HepG2 (cell line): ENCODE data around the gene SEZ6. TPM values are rescaled to one million over a fixed set of nuclear protein-coding genes. Genes with fewer than 3 reads are reported as not detected.

Source experiments
- BCL6 ChIP-seq: IDR thresholded peaks from 2 replicates; pipeline ENCODE4 v1.6.1; 2016; ENCODE audit warnings: missing genetic modification reagents, missing compliant biosample characterization
- CAMTA2 ChIP-seq: sonication (generic); formaldehyde crosslinking; IDR thresholded peaks from 2 replicates; pipeline ENCODE4 v1.4.0; 2020; ENCODE audit warnings: mild to moderate bottlenecking, missing genetic modification reagents, borderline replicate concordance
- HIVEP1 ChIP-seq: sonication (generic); formaldehyde crosslinking; IDR thresholded peaks from 2 replicates; pipeline ENCODE4 v1.4.0; 2020; ENCODE audit warnings: mild to moderate bottlenecking, missing genetic modification reagents
- NR0B2 ChIP-seq: sonication (generic); formaldehyde crosslinking; IDR thresholded peaks from 2 replicates; pipeline ENCODE4 v1.4.0; 2020; ENCODE audit warnings: mild to moderate bottlenecking, missing genetic modification reagents
- RBM39 ChIP-seq: fragments of 200-400 bp; formaldehyde crosslinking; IDR thresholded peaks from one replicate; pipeline ENCODE4 v1.6.1; 2018; ENCODE audit warnings: antibody characterized with exemption, mild to moderate bottlenecking, low read depth, low read length; ENCODE audit not compliant: poor library complexity, severe bottlenecking
- SIN3A ChIP-seq: IDR thresholded peaks from 2 replicates; pipeline ENCODE4 v1.6.1; 2011; ENCODE audit warnings: low read depth, mild to moderate bottlenecking, control low read depth, low read length, borderline replicate concordance
- SOX6 ChIP-seq, 2 experiments: fragments of 450-650 bp in 1 of 2; sonication (generic) in 1 of 2; formaldehyde crosslinking in 1 of 2; IDR thresholded peaks; 2 replicates each; pipeline versions ENCODE4 v1.4.0 to v1.6.1; 2017 to 2020; ENCODE audit warnings: antibody characterized with exemption in 1 of 2, mild to moderate bottlenecking in 1 of 2, missing genetic modification reagents in 1 of 2
- THAP7 ChIP-seq: sonication (generic); formaldehyde crosslinking; IDR thresholded peaks from 2 replicates; pipeline ENCODE4 v1.8.1; 2023; ENCODE audit warnings: mild to moderate bottlenecking, missing genetic modification reagents
- THAP8 ChIP-seq: sonication (generic); formaldehyde crosslinking; IDR thresholded peaks from 2 replicates; pipeline ENCODE4 v1.5.1; 2020; ENCODE audit warnings: missing genetic modification reagents, mild to moderate bottlenecking, borderline replicate concordance
- TMF1 ChIP-seq: sonication (generic); formaldehyde crosslinking; IDR thresholded peaks from 2 replicates; pipeline ENCODE4 v1.8.1; 2022; ENCODE audit warnings: low read depth, missing genetic modification reagents
- ZBTB43 ChIP-seq: sonication (generic); formaldehyde crosslinking; conservative IDR thresholded peaks from 2 replicates; pipeline ENCODE4 v1.4.0; 2020; ENCODE audit warnings: missing genetic modification reagents
- ZNF18 ChIP-seq: sonication (generic); formaldehyde crosslinking; IDR thresholded peaks from 2 replicates; pipeline ENCODE4 v1.8.0; 2022; ENCODE audit warnings: mild to moderate bottlenecking, missing genetic modification reagents; ENCODE audit not compliant: insufficient replicate concordance
- ZNF276 ChIP-seq: sonication (generic); formaldehyde crosslinking; IDR thresholded peaks from 2 replicates; pipeline ENCODE4 v1.4.0; 2020; ENCODE audit warnings: mild to moderate bottlenecking, low read depth, missing genetic modification reagents
- ZNF562 ChIP-seq: sonication (generic); formaldehyde crosslinking; IDR thresholded peaks from 2 replicates; pipeline ENCODE4 v1.8.0; 2022; ENCODE audit warnings: missing genetic modification reagents, borderline replicate concordance
- ZNF687 ChIP-seq: sonication (generic); formaldehyde crosslinking; IDR thresholded peaks from 2 replicates; pipeline ENCODE4 v1.5.1; 2020; ENCODE audit warnings: mild to moderate bottlenecking, missing genetic modification reagents, moderate library complexity
- ZNF773 ChIP-seq: sonication (generic); formaldehyde crosslinking; IDR thresholded peaks from 2 replicates; pipeline ENCODE4 v1.4.0; 2020; ENCODE audit warnings: missing genetic modification reagents, borderline replicate concordance
- ZNF777 ChIP-seq: sonication (generic); formaldehyde crosslinking; IDR thresholded peaks from 2 replicates; pipeline ENCODE4 v1.4.0; 2020; ENCODE audit warnings: missing genetic modification reagents
- polyA plus RNA-seq, 8 experiments: library from polyadenylated mRNA; depleted of rRNA in 3 of 8; stranded (reverse) in 7 of 8; unstranded in 1 of 8; fragments of >200 nt; fragmentation: Illumina TruSeq in 4 of 8; extraction: Trizol in 4 of 8; gene quantifications; 2 replicates each; pipeline versions ENCODE4 v1.2.1 to v1.2.3, GENCODE V29; 2011 to 2016; ENCODE audit warnings: low read depth in 4 of 8, missing spikeins in 1 of 8, mixed read lengths in 1 of 8; ENCODE audit not compliant: insufficient read depth in 1 of 8
- total RNA-seq, 5 experiments: library from RNA; depleted of rRNA; stranded (reverse); fragments of >200 nt; fragmentation: Illumina TruSeq; extraction: Trizol; gene quantifications; 2 replicates each; pipeline ENCODE4 v1.2.3, GENCODE V29; 2016; ENCODE audit warnings: low read depth in 1 of 5

Gene SEZ6
- total and polyA plus RNA-seq, 2 of the 13 experiments (the other 11 are each of a cell fraction or from before 2014, with no cell fraction given): not detected

- TF ChIP-seq ZNF276 (CRISPR knock-in tag) (peak; percentile 38; the same call in 1 of the 2 replicates), ZBTB43 (peak; percentile 90), ZNF18 (CRISPR knock-in tag) (peak; percentile 53), THAP7 (peak; percentile 75), ZNF773 (CRISPR knock-in tag) (peak; percentile 99), THAP8 (CRISPR knock-in tag) (no peak), ZNF562 (CRISPR knock-in tag) (no peak), SOX6 (IDR thresholded peaks at IDR 0.05) (no peak), SOX6 (CRISPR knock-in tag; IDR thresholded peaks at IDR 0.05) (0 out of 2 replicates have a peak, but pooled peaks have one; percentile 25), SIN3A (peak; percentile 87; the same call in 1 of the 2 replicates), NR0B2 (peak; percentile 88), ZNF777 (CRISPR knock-in tag) (peak; percentile 61), RBM39 (no peak), CAMTA2 (CRISPR knock-in tag) (0 out of 2 replicates have a peak, but pooled peaks have one; percentile 52), ZNF687 (CRISPR knock-in tag) (peak; percentile 69), HIVEP1 (no peak), BCL6 (CRISPR knock-in tag) (peak; percentile 68), TMF1 (CRISPR knock-in tag) (peak; percentile 97)
These were observed at the start of gene SEZ6 (continued) for GRCh38 chr17:29005936-29006511.
